ENCODE results near the gene OR1L8. TPM values are rescaled to one million over a fixed set of nuclear protein-coding genes. Genes with fewer than 3 reads are reported as not detected.

The OR1L8 gene
- total RNA-seq, 4 donors from 2014 or later, result not detected

- no peak for TF ChIP-seq CTCF (IDR thresholded peaks at IDR 0.05)
- DNase-seq (ENCODE audit: low spot score) (no peak), ATAC-seq (ENCODE audit: low FRiP score) (no peak)
Observed at GRCh38 chr9:122579874-122580273, 3.3 kb downstream of the OR1L8 start.

GRCh38 chr9:122572456-122572855 lies 10.7 kb downstream of the OR1L8 start:
- ATAC-seq (ENCODE audit: low FRiP score) (no peak), DNase-seq (ENCODE audit: low spot score) (no peak)
- no peak for TF ChIP-seq CTCF (IDR thresholded peaks at IDR 0.05)

- TF ChIP-seq CTCF (IDR thresholded peaks at IDR 0.05), result no peak
- no peak for ATAC-seq (ENCODE audit: low FRiP score)
- DNase-seq (ENCODE audit: low spot score), result no peak
Observed at GRCh38 chr9:122567901-122568300, 15.3 kb downstream of the OR1L8 start.

GRCh38 chr9:122562134-122562760 lies 20.9 kb downstream of the OR1L8 start:
- ATAC-seq (ENCODE audit: low FRiP score), result no peak
- no peak for TF ChIP-seq CTCF (IDR thresholded peaks at IDR 0.05)
- no peak for DNase-seq (ENCODE audit: low spot score)

- no peak for DNase-seq (ENCODE audit: low spot score)
- TF ChIP-seq CTCF (IDR thresholded peaks at IDR 0.05), result no peak
- no peak for ATAC-seq (ENCODE audit: low FRiP score)
Observed at GRCh38 chr9:122561446-122561845, 21.7 kb downstream of the OR1L8 start.

- DNase-seq (ENCODE audit: low spot score) (no peak), ATAC-seq (ENCODE audit: low FRiP score) (no peak)
- no peak for TF ChIP-seq CTCF (IDR thresholded peaks at IDR 0.05)
Observed at GRCh38 chr9:122552812-122553211, 30.4 kb downstream of the OR1L8 start, which contains the start of gene OR1N2. OR1N2 (plus strand) TSS chr9:122553112; CDS start chr9:122553212, 100 bp downstream.

GRCh38 chr9:122551371-122551770 lies 31.8 kb downstream of the OR1L8 start:
- no peak for TF ChIP-seq CTCF (IDR thresholded peaks at IDR 0.05)
- ATAC-seq (ENCODE audit: low FRiP score), result no peak

More at GRCh38 chr9:122551371-122551770, 31.8 kb downstream of the OR1L8 start:
- no peak for DNase-seq (ENCODE audit: low spot score)

All from omental fat pad (tissue), 4 donors.